Activated CD4-positive, alpha-beta T cell treated with anti-CD3 and anti-CD28 coated beads for 36 hours (primary cell): Measurements from ENCODE around the gene CCDC91. TPM values are rescaled to one million over a fixed set of nuclear protein-coding genes. Genes with fewer than 3 reads are reported as not detected.
"Not testable (repeated sequence)": the region's sequence is repeated elsewhere in the genome, so short reads cannot be mapped to it uniquely, and the experiment has no call there.

Source experiments
- ATAC-seq: fragments of 200-7000 bp; cut with Tn5 transposase; one replicate; pipeline ENCODE4 v1.10.0; 2021; ENCODE audit warnings: mild to moderate bottlenecking, moderate library complexity
- CTCF ChIA-PET: fragments of 350-600 bp; sonication (Branson Sonifier 250); formaldehyde crosslinking; loops from one replicate; lab custom pipeline; 2021; ENCODE audit warnings: antibody characterized with exemption; lab: Charles Lee
- POLR2A ChIA-PET: fragments of 350-600 bp; sonication (Branson Sonifier 250); formaldehyde crosslinking; loops from one replicate; lab custom pipeline; 2021; ENCODE audit warnings: antibody characterized with exemption, inconsistent platforms; lab: Charles Lee
- DNase-seq: peaks from one replicate; pipeline ENCODE4 v3.0.0-alpha.2; 2020
- H3K27ac Mint-ChIP-seq: one replicate; pipeline ENCODE4 v1.8.0; 2021; ENCODE audit warnings: mixed read lengths
- H3K27me3 Mint-ChIP-seq: one replicate; pipeline ENCODE4 v1.8.0; 2021; ENCODE audit warnings: mixed read lengths
- H3K36me3 Mint-ChIP-seq: one replicate; pipeline ENCODE4 v1.8.0; 2021; ENCODE audit warnings: low read depth, mixed read lengths
- H3K4me1 Mint-ChIP-seq: one replicate; pipeline ENCODE4 v1.8.0; 2021; ENCODE audit warnings: mixed read lengths
- H3K4me3 Mint-ChIP-seq: one replicate; pipeline ENCODE4 v1.8.0; 2021; ENCODE audit warnings: mild to moderate bottlenecking, moderate library complexity, mixed read lengths
- H3K9me3 Mint-ChIP-seq: one replicate; pipeline ENCODE4 v1.8.0; 2021; ENCODE audit warnings: low read depth, mixed read lengths
- intact Hi-C, 2 experiments: fragments of 100-400 bp; cut with DNase I in 1 of 2; cut with micrococcal nuclease in 1 of 2; formaldehyde crosslinking; loops; one replicate each; pipeline versions ENCODE4 v1.14.2 to v1.15.1; 2022 to 2024; cut with DNase I, micrococcal nuclease
- total RNA-seq, 2 experiments: library from RNA; stranded (reverse); gene quantifications; one replicate each; pipeline ENCODE4 v1.2.3, GENCODE V29; 2021

Gene CCDC91
- total RNA-seq, 2 experiments from 2014 or later, result 13.9 to 16.0 TPM

- H3K9me3 Mint-ChIP-seq, result peaks cover 37% of the 10 kb centered on the region
- POLR2A ChIA-PET, result no interaction called here
These were observed 177.7 kb downstream of the CCDC91 start for GRCh38 chr12:28367993-28368392.

GRCh38 chr12:28369483-28369882 is 179.2 kb downstream of the CCDC91 start:
- peaks cover 39% of the 10 kb centered on the region for H3K9me3 Mint-ChIP-seq
- DNase-seq, result no peak
- H3K27me3 Mint-ChIP-seq, result no peaks in the 10 kb centered on the region
- peaks cover 74% of the 10 kb centered on the region for H3K36me3 Mint-ChIP-seq
- H3K4me1 Mint-ChIP-seq, result no peaks in the 10 kb centered on the region
- POLR2A ChIA-PET, result no interaction called here
- no peak overlapping the region for H3K4me3 Mint-ChIP-seq
- CTCF ChIA-PET, result no interaction called here
- H3K27ac Mint-ChIP-seq, result no peak overlapping the region
- no peak for ATAC-seq
- intact Hi-C loops, result no loop called here

More at GRCh38 chr12:28367993-28368392, 177.7 kb downstream of the CCDC91 start:
- Mint-ChIP-seq H3K27me3 (no peaks in the 10 kb centered on the region), H3K4me3 (no peak overlapping the region), H3K36me3 (peaks cover 69% of the 10 kb centered on the region), H3K4me1 (no peaks in the 10 kb centered on the region), H3K27ac (no peak overlapping the region)
- intact Hi-C loops, result no loop called here
- no peak for ATAC-seq
- no peak for DNase-seq
- CTCF ChIA-PET, result no interaction called here

- intact Hi-C loops, result no loop called here
- Mint-ChIP-seq H3K9me3 (peaks cover 21% of the 10 kb centered on the region), H3K4me1 (peaks cover 3% of the 10 kb centered on the region), H3K36me3 (peaks cover 49% of the 10 kb centered on the region), H3K27ac (no peak overlapping the region), H3K4me3 (no peak overlapping the region), H3K27me3 (no peaks in the 10 kb centered on the region)
- no peak for DNase-seq
- ChIA-PET POLR2A (no interaction called here), CTCF (interaction anchor here (0.6 kb wide), 1 partner anchor 21 kb away, joined by 3 read pairs; no protein-coding TSS in a partner anchor)
- ATAC-seq, result no peak
These were observed 184.3 kb downstream of the CCDC91 start for GRCh38 chr12:28374556-28374955.

GRCh38 chr12:28378736-28379135 is 188.5 kb downstream of the CCDC91 start:
- intact Hi-C loops, result no loop called here
- POLR2A ChIA-PET, result no interaction called here

GRCh38 chr12:28379779-28380178 is 189.5 kb downstream of the CCDC91 start:
- DNase-seq, H3K27me3 Mint-ChIP-seq, H3K4me1 Mint-ChIP-seq, CTCF ChIA-PET, H3K27ac Mint-ChIP-seq, H3K9me3 Mint-ChIP-seq, ATAC-seq, POLR2A ChIA-PET, intact Hi-C loops, H3K4me3 Mint-ChIP-seq: not testable (repeated sequence)
- H3K36me3 Mint-ChIP-seq, result peaks cover 22% of the 10 kb centered on the region

More at GRCh38 chr12:28378736-28379135, 188.5 kb downstream of the CCDC91 start:
- peaks cover 23% of the 10 kb centered on the region for H3K36me3 Mint-ChIP-seq
- peaks cover 2% of the 10 kb centered on the region for H3K9me3 Mint-ChIP-seq
- H3K4me3 Mint-ChIP-seq, result no peak overlapping the region
- no peaks in the 10 kb centered on the region for H3K27me3 Mint-ChIP-seq
- H3K27ac Mint-ChIP-seq, result no peak overlapping the region
- DNase-seq, result no peak
- peaks cover 3% of the 10 kb centered on the region for H3K4me1 Mint-ChIP-seq
- CTCF ChIA-PET, result interaction anchor here (0.8 kb wide), 1 partner anchor 10 kb away, joined by 3 read pairs; no protein-coding TSS in a partner anchor
- ATAC-seq, result no peak

GRCh38 chr12:28383368-28383767 is 193.1 kb downstream of the CCDC91 start:
- DNase-seq (no peak), ATAC-seq (no peak)
- Mint-ChIP-seq H3K9me3 (peaks cover 3% of the 10 kb centered on the region), H3K4me3 (no peak overlapping the region), H3K27me3 (no peaks in the 10 kb centered on the region), H3K4me1 (no peaks in the 10 kb centered on the region), H3K36me3 (peaks cover 26% of the 10 kb centered on the region), H3K27ac (no peak overlapping the region)
- intact Hi-C loops, result no loop called here
- POLR2A ChIA-PET, result no interaction called here
- CTCF ChIA-PET, result no interaction called here

- ChIA-PET POLR2A (no interaction called here), CTCF (interaction anchor here (1.2 kb wide), 1 partner anchor 10 kb away, joined by 3 read pairs; no protein-coding TSS in a partner anchor)
- intact Hi-C loops, result no loop called here
- H3K27ac Mint-ChIP-seq, result no peak overlapping the region
- no peak for ATAC-seq
- H3K4me1 Mint-ChIP-seq, result no peaks in the 10 kb centered on the region
- H3K27me3 Mint-ChIP-seq, result no peaks in the 10 kb centered on the region
- H3K36me3 Mint-ChIP-seq, result peaks cover 35% of the 10 kb centered on the region
- H3K4me3 Mint-ChIP-seq, result no peak overlapping the region
- no peak for DNase-seq
- H3K9me3 Mint-ChIP-seq, result peaks cover 3% of the 10 kb centered on the region
These were observed 198.6 kb downstream of the CCDC91 start for GRCh38 chr12:28388879-28389278.

- ATAC-seq, result no peak
- no peaks in the 10 kb centered on the region for H3K27me3 Mint-ChIP-seq
- H3K27ac Mint-ChIP-seq, result no peak overlapping the region
- H3K36me3 Mint-ChIP-seq, result peaks cover 45% of the 10 kb centered on the region
- ChIA-PET POLR2A (no interaction called here), CTCF (interaction anchor here (0.6 kb wide), 1 partner anchor 138 kb away, joined by 5 read pairs; no protein-coding TSS in a partner anchor)
- H3K4me1 Mint-ChIP-seq, result no peaks in the 10 kb centered on the region
- H3K4me3 Mint-ChIP-seq, result no peak overlapping the region
- peaks cover 3% of the 10 kb centered on the region for H3K9me3 Mint-ChIP-seq
- intact Hi-C loops, result no loop called here
- no peak for DNase-seq
These were observed 199.9 kb downstream of the CCDC91 start for GRCh38 chr12:28390206-28390605.

GRCh38 chr12:28390761-28391385 is 200.6 kb downstream of the CCDC91 start:
- H3K4me3 Mint-ChIP-seq, result no peak overlapping the region
- H3K36me3 Mint-ChIP-seq, result peaks cover 49% of the 10 kb centered on the region
- no peak for ATAC-seq

GRCh38 chr12:28409892-28410291 is 219.6 kb downstream of the CCDC91 start:
- Mint-ChIP-seq H3K4me3 (no peak overlapping the region), H3K27ac (no peak overlapping the region), H3K27me3 (no peaks in the 10 kb centered on the region), H3K36me3 (peaks cover 33% of the 10 kb centered on the region), H3K4me1 (peaks cover 4% of the 10 kb centered on the region), H3K9me3 (no peaks in the 10 kb centered on the region)
- CTCF ChIA-PET, result no interaction called here
- no peak for ATAC-seq
- DNase-seq, result no peak
- POLR2A ChIA-PET, result no interaction called here
- intact Hi-C loops, result no loop called here

More at GRCh38 chr12:28390761-28391385, 200.6 kb downstream of the CCDC91 start:
- no peak for DNase-seq
- Mint-ChIP-seq H3K4me1 (no peaks in the 10 kb centered on the region), H3K9me3 (peaks cover 3% of the 10 kb centered on the region), H3K27me3 (no peaks in the 10 kb centered on the region), H3K27ac (no peak overlapping the region)
- intact Hi-C loops, result no loop called here
- POLR2A ChIA-PET, result no interaction called here
- CTCF ChIA-PET, result no interaction called here

GRCh38 chr12:28413460-28414109 is 223.3 kb downstream of the CCDC91 start:
- peaks cover 15% of the 10 kb centered on the region for H3K36me3 Mint-ChIP-seq
- ChIA-PET POLR2A (no interaction called here), CTCF (no interaction called here)
- DNase-seq (no peak), ATAC-seq (no peak)
- no peaks in the 10 kb centered on the region for H3K27me3 Mint-ChIP-seq
- intact Hi-C loops, result no loop called here
- H3K9me3 Mint-ChIP-seq, result no peaks in the 10 kb centered on the region
- H3K27ac Mint-ChIP-seq, result no peak overlapping the region
- peaks cover 4% of the 10 kb centered on the region for H3K4me1 Mint-ChIP-seq
- H3K4me3 Mint-ChIP-seq, result no peak overlapping the region

- intact Hi-C loops, result no loop called here
- Mint-ChIP-seq H3K27ac (no peak overlapping the region), H3K27me3 (no peaks in the 10 kb centered on the region), H3K9me3 (no peaks in the 10 kb centered on the region), H3K36me3 (peaks cover 21% of the 10 kb centered on the region), H3K4me3 (no peak overlapping the region), H3K4me1 (peaks cover 4% of the 10 kb centered on the region)
- ChIA-PET POLR2A (no interaction called here), CTCF (interaction anchor here (1.1 kb wide), 1 partner anchor 10 kb away, joined by 4 read pairs; no protein-coding TSS in a partner anchor)
- DNase-seq (no peak), ATAC-seq (no peak)
These were observed 225.5 kb downstream of the CCDC91 start for GRCh38 chr12:28415755-28416154.
